C4-2B (cell line): ENCODE measurements around the gene RNF208.

ENCODE experiments used
- CTCF ChIP-seq: fragments of 450-650 bp; conservative IDR thresholded peaks from 2 replicates; pipeline ENCODE4 v1.5.1; 2017; ENCODE audit warnings: mild to moderate bottlenecking
- ZFX ChIP-seq: fragments of 450-650 bp; IDR thresholded peaks from 2 replicates; pipeline ENCODE4 v1.6.1; 2017

- no peak for TF ChIP-seq CTCF
- peak; percentile 65 for TF ChIP-seq ZFX
Measured at GRCh38 chr9:137222190-137223077, at the start of gene RNF208.
